Activated naive CD4-positive, alpha-beta T cell treated with anti-CD3 and anti-CD28 coated beads, Interleukin-2, amount 50 U/mL, for 16 hours (primary cell): Measurements from ENCODE around the gene EFHC2.
"Not testable (repeated sequence)": the region's sequence is repeated elsewhere in the genome, so short reads cannot be mapped to it uniquely, and the experiment has no call there.

Experiments
- DNase-seq: peaks from one replicate; pipeline ENCODE4 v3.0.0-alpha.2; 2020

EFHC2 gene

DNA sequence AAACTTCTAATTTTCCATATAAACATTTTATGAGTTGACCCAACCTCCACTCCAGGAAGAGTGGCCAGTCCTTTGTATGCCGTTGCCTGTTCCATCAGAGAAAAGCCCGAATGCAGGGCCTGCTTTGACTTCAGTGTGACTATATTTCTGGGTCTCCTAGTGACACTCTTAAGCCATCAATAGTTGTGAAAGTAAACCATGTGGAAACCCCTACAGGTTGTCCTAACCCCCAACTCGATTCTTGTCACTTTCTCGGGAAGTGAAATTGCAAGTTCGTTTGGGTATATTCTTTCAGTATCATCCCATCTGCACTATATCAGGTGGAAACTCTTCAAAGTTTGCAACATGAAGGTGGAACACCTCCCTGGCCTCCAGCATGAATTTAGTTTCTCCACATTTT lies 52.8 kb downstream of the EFHC2 start:
- DNase-seq = no peak

GRCh38 chrX:44282753-44283152 lies 60.7 kb downstream of the EFHC2 start:
- no peak for DNase-seq

GRCh38 chrX:44280116-44280515 lies 63.4 kb downstream of the EFHC2 start:
- DNase-seq = no peak

DNA sequence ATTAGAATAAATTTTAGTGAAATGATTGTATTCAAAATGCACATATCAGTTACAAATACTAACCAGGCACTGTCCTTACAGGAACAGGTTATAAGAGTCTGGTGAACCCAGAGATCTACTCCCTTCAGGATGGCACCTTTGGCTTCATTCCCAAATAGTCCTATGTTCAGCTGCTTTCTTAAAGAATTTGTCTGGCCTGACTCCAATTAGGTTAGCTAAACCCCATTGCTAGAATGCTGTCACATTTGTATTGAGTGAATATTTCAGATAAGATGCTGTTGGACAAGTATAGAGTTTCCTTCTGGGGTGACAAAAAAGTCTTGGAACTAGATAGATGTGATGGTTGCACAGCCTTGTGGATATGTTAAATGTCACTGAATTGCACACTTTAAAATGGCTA lies 69.4 kb downstream of the EFHC2 start:
- no peak for DNase-seq

- DNase-seq = no peak
Observed at GRCh38 chrX:44267861-44268260, 75.6 kb downstream of the EFHC2 start.

DNA sequence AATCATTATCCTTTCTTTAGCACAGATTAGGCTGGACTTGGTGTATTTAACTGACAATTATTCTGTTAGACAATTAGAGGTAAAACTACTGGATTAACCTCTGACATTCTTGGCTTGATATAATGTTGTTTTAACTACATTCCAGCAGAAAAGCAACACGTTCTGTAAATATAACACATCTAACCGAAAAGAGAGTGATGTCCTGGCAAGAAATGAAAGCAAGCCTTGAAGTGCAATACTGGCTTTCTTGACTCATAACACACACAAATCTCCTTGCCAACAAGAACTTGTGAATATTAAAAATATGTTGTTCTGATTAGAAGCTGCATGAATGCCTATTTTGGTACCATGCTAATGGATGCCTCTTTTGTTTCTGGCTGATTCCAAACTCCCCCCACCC lies 76.4 kb downstream of the EFHC2 start:
- DNase-seq = no peak

GRCh38 chrX:44265559-44265958 lies 77.9 kb downstream of the EFHC2 start:
- no peak for DNase-seq

- no peak for DNase-seq
Observed at GRCh38 chrX:44264936-44265335, 78.5 kb downstream of the EFHC2 start.

GRCh38 chrX:44261286-44261685 lies 82.2 kb downstream of the EFHC2 start:
- no peak for DNase-seq

- no peak for DNase-seq
Observed at GRCh38 chrX:44260609-44261008, 82.9 kb downstream of the EFHC2 start.

- not testable (repeated sequence) for DNase-seq
Observed at GRCh38 chrX:44255742-44256141, 87.7 kb downstream of the EFHC2 start.

DNA sequence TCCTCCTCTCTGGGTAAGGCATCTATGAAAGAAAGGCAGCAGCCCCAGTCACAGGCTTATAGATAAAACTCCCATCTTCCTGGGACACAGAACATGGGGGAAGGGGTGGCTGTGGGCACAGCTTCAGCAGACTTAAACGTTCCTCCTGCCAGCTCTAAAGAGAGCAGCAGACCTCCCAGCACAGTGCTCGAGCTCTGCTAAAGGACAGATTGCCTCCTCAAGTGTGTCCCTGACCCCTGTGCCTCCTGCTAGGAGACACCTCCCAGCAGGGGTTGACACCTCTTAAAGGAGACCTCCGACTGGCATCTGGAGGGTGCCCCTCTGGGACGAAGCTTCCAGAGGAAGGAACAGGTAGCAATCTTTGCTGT lies 89.9 kb downstream of the EFHC2 start:
- DNase-seq = no peak

DNA sequence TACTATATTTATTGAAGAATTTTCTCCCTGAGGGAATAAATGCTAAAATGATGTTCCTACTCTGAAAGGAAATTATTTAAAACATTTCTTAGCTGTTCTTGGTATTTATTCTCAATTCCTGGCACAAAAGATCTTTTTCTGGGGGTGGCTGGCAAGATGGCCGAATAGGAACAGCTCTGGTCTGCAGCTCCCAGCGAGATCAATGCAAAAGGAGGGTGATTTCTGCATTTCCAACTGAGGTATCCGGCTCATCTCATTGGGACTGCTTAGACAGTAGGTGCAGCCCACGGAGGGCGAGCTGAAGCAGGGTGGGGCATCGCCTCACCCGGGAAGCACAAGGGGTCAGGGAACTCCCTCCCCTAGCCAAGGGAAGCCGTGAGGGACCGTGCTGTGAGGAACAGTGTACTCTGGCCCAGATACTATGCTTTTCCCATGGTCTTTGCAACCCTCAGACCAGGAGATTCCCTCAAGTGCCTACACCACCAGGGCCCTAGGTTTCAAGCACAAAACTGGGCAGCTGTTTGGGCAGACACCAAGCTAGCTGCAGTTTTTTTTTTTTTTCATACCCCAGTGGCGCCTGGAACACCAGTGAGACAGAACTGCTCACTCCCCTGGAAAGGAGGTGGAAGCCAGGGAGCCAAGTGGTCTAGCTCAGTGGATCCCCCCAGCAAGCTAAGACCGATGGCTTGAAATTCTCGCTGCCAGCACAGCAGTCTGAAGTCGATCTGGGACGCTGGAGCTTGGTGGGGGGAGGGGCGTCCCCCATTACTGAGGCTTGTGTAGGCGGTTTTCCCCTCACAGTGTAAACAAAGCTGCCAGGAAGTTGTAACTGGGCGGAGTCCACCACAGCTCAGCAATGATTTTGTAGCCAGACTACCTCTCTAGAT lies 90.5 kb downstream of the EFHC2 start:
- peak; percentile 25 for DNase-seq

GRCh38 chrX:44247468-44247867 lies 96.0 kb downstream of the EFHC2 start:
- DNase-seq = no peak

DNA sequence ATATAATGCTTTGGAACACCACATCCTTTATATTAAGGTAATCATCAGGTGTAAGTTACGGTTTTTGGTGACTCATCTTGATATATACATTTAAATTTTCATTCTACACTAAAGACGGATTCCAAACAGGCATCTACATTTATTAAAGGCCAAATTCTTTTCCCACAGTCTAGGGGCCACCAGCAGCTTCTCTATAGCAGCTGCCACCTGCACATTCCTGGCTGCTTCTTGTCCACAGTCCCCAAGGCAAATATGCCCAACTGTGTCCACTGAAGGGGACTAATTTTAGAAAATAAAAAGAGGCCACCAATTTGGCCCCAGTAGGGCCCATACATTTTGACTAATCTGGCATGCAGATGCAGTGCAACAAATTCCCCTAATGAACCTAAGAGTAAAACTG lies 96.6 kb downstream of the EFHC2 start:
- no peak for DNase-seq

DNA sequence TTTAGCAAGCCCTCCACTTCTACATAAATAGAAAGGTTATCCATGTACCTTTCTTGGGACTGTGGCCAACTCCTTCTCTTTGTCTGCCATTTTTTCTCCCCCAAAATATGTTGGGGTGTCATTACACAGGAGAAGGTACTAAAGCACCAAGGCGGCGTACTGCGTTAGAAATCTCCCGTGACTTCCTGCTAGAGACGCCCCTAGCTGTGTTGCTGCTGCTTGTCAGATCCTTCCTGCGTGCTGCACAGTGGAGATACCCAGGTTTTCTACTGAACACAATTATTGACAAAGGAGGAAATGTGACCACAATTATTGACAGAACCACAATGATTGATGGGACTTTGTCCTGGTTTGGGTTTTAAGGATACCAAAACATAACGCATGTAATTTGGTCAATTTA lies 97.7 kb downstream of the EFHC2 start:
- peak; percentile 16 for DNase-seq

DNA sequence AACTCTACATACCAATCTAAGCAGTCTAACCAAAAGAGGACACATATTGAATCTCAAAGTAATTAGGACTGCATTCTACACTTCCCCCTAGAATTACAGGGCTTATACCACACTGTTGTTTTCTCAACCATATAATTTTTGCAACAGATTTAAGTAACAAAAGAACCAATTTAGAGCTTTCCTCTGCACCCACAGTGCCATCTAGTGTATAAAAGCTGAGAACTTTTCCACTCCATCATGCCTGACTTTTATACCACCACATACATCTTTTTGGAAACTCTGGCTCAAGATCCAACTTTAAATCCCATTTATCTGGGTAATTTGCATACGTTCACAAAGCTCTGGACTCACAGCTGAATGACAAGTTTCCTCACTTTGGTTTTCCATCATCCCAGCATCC lies 99.5 kb downstream of the EFHC2 start:
- no peak for DNase-seq

DNA sequence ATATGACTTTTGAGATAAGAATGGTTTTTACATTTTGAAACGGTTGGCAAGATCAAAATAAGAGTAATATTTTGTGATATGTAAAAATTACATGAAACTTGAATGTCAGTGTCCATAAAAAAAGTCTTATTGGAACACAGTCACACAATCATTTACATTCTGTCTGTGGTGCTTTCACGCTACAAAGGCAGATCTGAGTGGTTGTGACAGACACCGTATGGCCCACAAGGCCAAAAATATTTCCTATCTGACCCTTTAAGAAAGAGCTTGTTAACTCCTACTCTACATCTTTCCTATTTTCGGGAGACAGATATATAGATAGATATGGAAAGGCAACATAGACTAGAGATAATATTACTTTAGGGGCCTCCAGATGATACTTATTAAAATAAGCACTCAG lies 101.9 kb downstream of the EFHC2 start:
- no peak for DNase-seq

DNA sequence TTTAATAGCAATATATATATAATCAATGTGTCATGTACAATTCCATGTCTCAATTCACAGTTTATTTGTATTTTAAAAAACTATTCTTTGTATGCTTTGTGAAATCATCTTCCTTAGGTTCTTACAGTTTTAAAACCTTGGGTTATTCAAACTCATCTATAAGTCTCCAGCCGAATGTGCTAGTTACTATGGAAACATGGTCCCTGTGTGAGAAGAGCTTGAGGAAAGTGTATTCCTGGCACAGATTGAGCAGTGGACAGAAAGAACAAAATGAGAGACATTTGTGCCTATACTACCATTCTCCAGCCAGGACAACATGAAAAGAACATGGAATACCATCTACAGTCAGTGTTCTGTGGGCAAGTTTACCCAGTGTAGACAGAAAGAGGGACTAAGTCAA lies 103.4 kb downstream of the EFHC2 start:
- no peak for DNase-seq

- no peak for DNase-seq
Observed at GRCh38 chrX:44239036-44239435, 104.4 kb downstream of the EFHC2 start.

DNA sequence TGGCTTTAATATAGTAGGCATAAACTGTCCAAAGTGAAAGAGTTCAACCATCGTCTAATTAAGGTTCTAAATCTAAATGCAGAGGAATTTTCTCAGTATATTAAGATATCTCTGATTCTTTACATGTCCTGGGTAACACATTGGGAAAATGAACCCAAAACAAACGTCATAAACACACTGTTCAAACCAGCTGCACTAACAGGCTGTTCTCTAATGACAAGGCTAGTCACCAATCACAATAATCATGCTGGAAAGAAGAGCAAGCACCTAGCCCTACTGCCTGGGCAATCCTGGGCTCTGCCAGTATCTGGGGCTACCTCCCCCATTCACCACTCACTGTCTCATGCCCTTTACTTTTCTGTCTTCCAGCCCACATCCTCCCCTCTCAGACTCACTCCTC lies 107.9 kb downstream of the EFHC2 start:
- no peak for DNase-seq

GRCh38 chrX:44234541-44234940 lies 108.9 kb downstream of the EFHC2 start:
- DNase-seq = no peak

DNA sequence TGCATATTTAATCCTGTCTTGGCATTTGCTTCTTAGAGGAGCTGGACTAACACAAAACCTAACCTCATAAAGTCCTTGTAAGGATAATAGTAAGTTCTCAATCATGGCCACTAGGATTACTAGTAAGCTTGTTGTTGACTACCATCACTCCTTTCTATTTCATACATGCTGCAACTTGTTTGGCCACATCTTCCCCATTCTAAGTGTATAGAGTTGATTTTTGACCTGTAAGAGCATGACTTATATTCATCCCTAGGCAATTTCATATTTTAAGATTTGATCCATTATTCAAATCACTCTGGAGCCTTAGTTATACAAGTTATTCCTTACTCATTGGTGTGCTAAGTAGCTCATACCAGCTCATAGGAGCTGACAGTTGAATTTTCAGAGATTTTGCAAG lies 109.4 kb downstream of the EFHC2 start:
- DNase-seq = no peak

DNA sequence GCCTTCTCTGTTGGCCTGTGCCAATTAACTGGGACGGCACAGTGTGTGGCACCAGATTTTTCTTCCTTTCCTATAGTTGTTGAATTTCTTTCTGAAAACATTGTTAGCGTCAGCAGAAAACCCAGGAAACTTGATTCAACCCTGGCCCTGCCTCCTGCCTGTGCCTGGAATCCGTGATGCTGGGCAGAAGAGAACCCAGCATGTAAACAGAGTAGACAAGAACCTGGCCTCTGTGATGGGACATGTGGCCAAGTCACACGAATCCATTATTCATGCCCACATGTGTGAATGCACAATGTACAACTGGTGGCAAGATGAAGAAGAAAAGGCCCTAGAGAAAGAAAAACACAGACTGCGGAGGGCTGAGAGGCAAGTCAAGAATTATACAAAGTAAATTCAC lies 111.4 kb downstream of the EFHC2 start:
- DNase-seq = no peak

GRCh38 chrX:44228621-44229020 lies 114.9 kb downstream of the EFHC2 start:
- no peak for DNase-seq
